MCF 10A (cell line): ENCODE measurements around the gene CPXM1. TPM values are rescaled to one million over a fixed set of nuclear protein-coding genes. Genes with fewer than 3 reads are reported as not detected.

Experiments
- BruUV-seq: library from RNA; stranded (reverse); fragments of 400-500 nt; replicated peaks from 2 replicates; lab custom pipeline; 2021; lab: Mats Ljungman, UMichigan
- CTCF ChIA-PET: fragments of 300-600 bp; sonication (Branson Sonifier 250); formaldehyde crosslinking; extraction: SDS; loops from one replicate; lab custom pipeline; 2021; ENCODE audit warnings: antibody characterized with exemption, inconsistent platforms; lab: Yijun Ruan, JAX
- POLR2A ChIA-PET: fragments of 300-600, 350-650 bp; sonication (Branson Sonifier 250); formaldehyde crosslinking; extraction: SDS; loops from one replicate; lab custom pipeline; 2020; ENCODE audit warnings: antibody characterized with exemption, inconsistent platforms; lab: Yijun Ruan, JAX
- DNase-seq: peaks from one replicate; pipeline ENCODE4 v3.0.0-alpha.2; 2018; ENCODE audit not compliant: unreplicated experiment
- H3K27ac Mint-ChIP-seq: one replicate; pipeline ENCODE4 v1.8.0; 2022; ENCODE audit warnings: mild to moderate bottlenecking, low read depth, mixed read lengths; ENCODE audit not compliant: unreplicated experiment
- H3K27me3 Mint-ChIP-seq: one replicate; pipeline ENCODE4 v1.8.0; 2022; ENCODE audit warnings: mixed read lengths; ENCODE audit not compliant: insufficient read depth, unreplicated experiment
- H3K36me3 Mint-ChIP-seq: one replicate; pipeline ENCODE4 v1.8.0; 2022; ENCODE audit warnings: mild to moderate bottlenecking, moderate library complexity, mixed read lengths; ENCODE audit not compliant: insufficient read depth, unreplicated experiment
- H3K4me1 Mint-ChIP-seq: one replicate; pipeline ENCODE4 v1.8.0; 2022; ENCODE audit warnings: mixed read lengths; ENCODE audit not compliant: insufficient read depth, unreplicated experiment
- H3K4me3 Mint-ChIP-seq: one replicate; pipeline ENCODE4 v1.8.0; 2022; ENCODE audit warnings: mild to moderate bottlenecking, moderate library complexity, mixed read lengths; ENCODE audit not compliant: unreplicated experiment
- H3K9me3 Mint-ChIP-seq: one replicate; pipeline ENCODE4 v1.8.0; 2022; ENCODE audit warnings: mixed read lengths; ENCODE audit not compliant: unreplicated experiment
- intact Hi-C: fragments of 100-400 bp; cut with micrococcal nuclease; formaldehyde crosslinking; loops from 2 replicates; pipeline ENCODE4 v1.14.1; 2022
- total RNA-seq: library from RNA; stranded (reverse); gene quantifications from 2 replicates; pipeline ENCODE4 v1.2.3, GENCODE V29; 2022
- TF ChIP-seq, protein P1 (sequence below): fragments of 200-600 bp; IDR thresholded peaks from one replicate; pipeline ENCODE4 v1.8.0; 2022; ENCODE audit warnings: antibody characterized with exemption, mild to moderate bottlenecking; ENCODE audit not compliant: unreplicated experiment

The CPXM1 gene
- total RNA-seq, 1 experiment from 2014 or later = not detected

GRCh38 chr20:2798814-2799213 lies 1.6 kb downstream of the CPXM1 start:
- H3K4me3 Mint-ChIP-seq = no peak overlapping the region

GRCh38 chr20:2798095-2798805 lies 2.2 kb downstream of the CPXM1 start:
- intact Hi-C loops = no loop called here
- TF ChIP-seq, protein P1, sequence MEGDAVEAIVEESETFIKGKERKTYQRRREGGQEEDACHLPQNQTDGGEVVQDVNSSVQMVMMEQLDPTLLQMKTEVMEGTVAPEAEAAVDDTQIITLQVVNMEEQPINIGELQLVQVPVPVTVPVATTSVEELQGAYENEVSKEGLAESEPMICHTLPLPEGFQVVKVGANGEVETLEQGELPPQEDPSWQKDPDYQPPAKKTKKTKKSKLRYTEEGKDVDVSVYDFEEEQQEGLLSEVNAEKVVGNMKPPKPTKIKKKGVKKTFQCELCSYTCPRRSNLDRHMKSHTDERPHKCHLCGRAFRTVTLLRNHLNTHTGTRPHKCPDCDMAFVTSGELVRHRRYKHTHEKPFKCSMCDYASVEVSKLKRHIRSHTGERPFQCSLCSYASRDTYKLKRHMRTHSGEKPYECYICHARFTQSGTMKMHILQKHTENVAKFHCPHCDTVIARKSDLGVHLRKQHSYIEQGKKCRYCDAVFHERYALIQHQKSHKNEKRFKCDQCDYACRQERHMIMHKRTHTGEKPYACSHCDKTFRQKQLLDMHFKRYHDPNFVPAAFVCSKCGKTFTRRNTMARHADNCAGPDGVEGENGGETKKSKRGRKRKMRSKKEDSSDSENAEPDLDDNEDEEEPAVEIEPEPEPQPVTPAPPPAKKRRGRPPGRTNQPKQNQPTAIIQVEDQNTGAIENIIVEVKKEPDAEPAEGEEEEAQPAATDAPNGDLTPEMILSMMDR = no peak
- DNase-seq = no peak
- H3K4me1 Mint-ChIP-seq = peaks cover 5% of the 10 kb centered on the region
- no peak overlapping the region for H3K27ac Mint-ChIP-seq
- CTCF ChIA-PET = no interaction called here
- H3K9me3 Mint-ChIP-seq = no peaks in the 10 kb centered on the region
- no peak overlapping the region for H3K4me3 Mint-ChIP-seq
- H3K36me3 Mint-ChIP-seq = no peaks in the 10 kb centered on the region
- POLR2A ChIA-PET = no interaction called here
- BruUV-seq = no TSS peak
- H3K27me3 Mint-ChIP-seq = peaks cover 62% of the 10 kb centered on the region

More at GRCh38 chr20:2798814-2799213, 1.6 kb downstream of the CPXM1 start:
- Mint-ChIP-seq H3K27me3 (peaks cover 57% of the 10 kb centered on the region), H3K4me1 (peaks cover 5% of the 10 kb centered on the region), H3K27ac (no peak overlapping the region), H3K36me3 (no peaks in the 10 kb centered on the region), H3K9me3 (no peaks in the 10 kb centered on the region)
- DNase-seq = no peak
- TF ChIP-seq, protein P1 = no peak
- ChIA-PET POLR2A (no interaction called here), CTCF (no interaction called here)
- intact Hi-C loops = no loop called here
- no TSS peak for BruUV-seq

GRCh38 chr20:2797136-2797983 lies 3.1 kb downstream of the CPXM1 start:
- H3K9me3 Mint-ChIP-seq = no peaks in the 10 kb centered on the region
- no peak overlapping the region for H3K4me3 Mint-ChIP-seq
- ChIA-PET CTCF (interaction anchor here (0.6 to 0.9 kb wide), 2 partner anchors 44 to 146 kb away, joined by 3 read pairs; no protein-coding TSS in a partner anchor), POLR2A (no interaction called here)
- BruUV-seq = no TSS peak
- TF ChIP-seq, protein P1 = no peak
- intact Hi-C loops = no loop called here
- H3K4me1 Mint-ChIP-seq = peaks cover 5% of the 10 kb centered on the region
- H3K36me3 Mint-ChIP-seq = no peaks in the 10 kb centered on the region
- no peak overlapping the region for H3K27ac Mint-ChIP-seq
- no peak for DNase-seq
- peaks cover 64% of the 10 kb centered on the region for H3K27me3 Mint-ChIP-seq
